HG02678 (cell line): ENCODE results near the gene TNS3.

Experiments
- ATAC-seq: cut with Tn5 transposase; IDR thresholded peaks from one replicate; pipeline ENCODE4 v1.9.1; 2021; ENCODE audit warnings: mild to moderate bottlenecking, moderate library complexity; ENCODE audit not compliant: unreplicated experiment

Gene TNS3

GRCh38 chr7:47376991-47377616 lies 204.8 kb downstream of the TNS3 start:
- no peak for ATAC-seq

- ATAC-seq = no peak
Measured at GRCh38 chr7:47375121-47375938, 206.6 kb downstream of the TNS3 start.

- ATAC-seq = no peak
Measured at GRCh38 chr7:47374538-47374937, 207.4 kb downstream of the TNS3 start.

GRCh38 chr7:47373871-47374451 lies 207.9 kb downstream of the TNS3 start:
- no peak for ATAC-seq

GRCh38 chr7:47371733-47372368 lies 210.1 kb downstream of the TNS3 start:
- no peak for ATAC-seq

- no peak for ATAC-seq
Measured at GRCh38 chr7:47371317-47371716, 210.6 kb downstream of the TNS3 start.

- no peak for ATAC-seq
Measured at GRCh38 chr7:47370461-47371042, 211.4 kb downstream of the TNS3 start.

GRCh38 chr7:47369736-47370135 lies 212.2 kb downstream of the TNS3 start:
- no peak for ATAC-seq

GRCh38 chr7:47368190-47368812 lies 213.6 kb downstream of the TNS3 start:
- no peak for ATAC-seq

GRCh38 chr7:47367369-47367768 lies 214.5 kb downstream of the TNS3 start:
- ATAC-seq = no peak

GRCh38 chr7:47366960-47367359 lies 215.0 kb downstream of the TNS3 start:
- no peak for ATAC-seq

GRCh38 chr7:47366211-47366610 lies 215.7 kb downstream of the TNS3 start:
- ATAC-seq = no peak

- ATAC-seq = no peak
Measured at GRCh38 chr7:47362984-47363383, 218.9 kb downstream of the TNS3 start.

- ATAC-seq = peak; percentile 39
Measured at GRCh38 chr7:47361746-47362215, 220.1 kb downstream of the TNS3 start.

- ATAC-seq = no peak
Measured at GRCh38 chr7:47361236-47361635, 220.7 kb downstream of the TNS3 start.

GRCh38 chr7:47360301-47360900 lies 221.5 kb downstream of the TNS3 start:
- ATAC-seq = no peak

GRCh38 chr7:47358944-47359588 lies 222.8 kb downstream of the TNS3 start:
- ATAC-seq = no peak

GRCh38 chr7:47358357-47358756 lies 223.6 kb downstream of the TNS3 start:
- ATAC-seq = no peak

- peak; percentile 52 for ATAC-seq
Measured at GRCh38 chr7:47357863-47358262, 224.0 kb downstream of the TNS3 start.

- ATAC-seq = no peak
Measured at GRCh38 chr7:47357361-47357760, 224.6 kb downstream of the TNS3 start.
